ENCODE measurements around the gene MEN1.

Gene MEN1

DNA sequence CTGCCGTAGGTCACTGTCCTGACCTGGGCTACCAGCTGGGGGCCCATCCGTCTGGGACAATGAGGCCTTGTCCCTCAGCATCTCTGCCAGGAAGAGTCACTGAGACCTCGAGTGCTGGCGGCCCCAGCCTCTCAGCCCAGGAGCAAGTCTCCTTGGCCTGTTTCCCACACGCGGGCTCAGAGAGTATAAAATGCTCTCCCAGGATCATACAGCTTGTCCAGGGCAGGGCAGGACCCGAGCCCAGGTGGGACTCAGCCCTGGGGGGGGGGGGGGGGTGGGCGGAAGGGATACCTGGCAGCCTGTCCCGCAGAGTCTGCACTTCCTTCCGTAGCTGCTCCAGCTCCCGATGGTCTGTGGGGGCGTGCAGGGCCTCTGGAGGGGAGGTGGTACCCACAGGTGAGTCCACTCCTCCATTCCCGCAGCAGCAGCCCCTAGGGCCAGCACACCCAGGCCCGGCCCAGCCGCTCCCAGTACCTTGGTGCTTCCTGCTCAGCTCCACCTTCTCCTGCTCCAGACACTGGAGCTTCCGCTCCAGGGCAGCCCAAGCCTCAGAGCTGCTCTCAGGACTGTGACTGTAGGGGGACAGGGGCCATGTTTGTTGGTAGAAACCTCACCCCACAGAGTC, 26.2 kb upstream of the MEN1 start:
- Histone ChIP-seq H3K36me3 (ENCODE audit: control insufficient read depth in 2 of 2, insufficient read depth in 2 of 2, low read length in 2 of 2) (no peaks in the 10 kb centered on the region), H3K27ac (ENCODE audit: low read length) (no peak overlapping the region), H3K9me3 (ENCODE audit: control insufficient read depth in 2 of 2, low read length in 2 of 2) (no peaks in the 10 kb centered on the region), H3K4me3 (ENCODE audit: low read length in 2 of 2) (no peak overlapping the region), H3K9ac (ENCODE audit: low read length in 2 of 2) (no peak overlapping the region), H3K4me1 (ENCODE audit: control insufficient read depth, insufficient read depth, low read length) (no peaks in the 10 kb centered on the region), H3K27me3 (ENCODE audit: control insufficient read depth in 1 of 2, insufficient read depth in 2 of 2, low read length in 2 of 2) (no peaks in the 10 kb centered on the region)

DNA sequence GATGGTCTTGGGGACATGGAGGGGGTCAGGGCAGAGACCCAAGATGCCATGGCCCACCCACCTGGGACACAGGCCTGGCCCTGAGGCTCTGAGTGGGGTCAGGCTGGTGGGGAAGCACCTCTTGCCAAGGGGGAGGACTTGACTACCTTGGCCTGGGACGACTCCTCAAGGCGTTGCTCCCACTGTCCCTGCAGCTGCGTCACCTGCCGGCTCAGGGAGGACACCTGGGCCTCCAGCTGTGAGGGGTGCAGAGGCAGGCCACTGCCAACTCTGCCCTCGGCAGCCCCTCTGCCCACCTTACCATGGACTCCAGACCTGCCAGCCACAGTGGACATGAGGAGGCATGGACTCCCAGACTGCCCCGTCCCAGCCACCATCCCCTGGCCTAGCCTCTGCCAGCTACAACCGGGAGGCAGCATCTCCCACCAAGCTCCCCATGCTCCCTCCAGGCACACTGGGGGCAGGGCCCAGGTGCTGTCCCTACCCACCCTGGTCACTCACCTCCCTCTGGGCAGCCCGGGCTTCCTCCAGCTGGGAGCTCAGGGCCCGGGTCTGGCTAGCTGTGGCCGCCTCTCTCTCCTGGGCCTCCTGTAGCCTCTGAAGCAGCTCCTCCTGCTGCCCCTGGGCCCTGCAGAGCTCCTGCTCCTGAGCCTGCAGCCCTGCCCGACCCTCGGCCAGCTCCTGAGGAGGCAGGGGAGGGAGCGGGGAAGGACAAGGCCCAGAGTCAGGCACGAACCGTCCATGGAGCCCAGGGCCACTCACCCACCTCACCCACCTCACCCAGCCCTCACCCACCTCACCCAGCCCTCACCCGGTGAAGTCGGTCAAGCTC, 25.5 kb upstream of the MEN1 start:
- no peaks in the 10 kb centered on the region for H3K4me1 ChIP-seq (ENCODE audit: control insufficient read depth, insufficient read depth, low read length)
- H3K27ac ChIP-seq (ENCODE audit: low read length) = no peak overlapping the region
- no peak overlapping the region for H3K4me3 ChIP-seq (ENCODE audit: low read length in 2 of 2)
- H3K9me3 ChIP-seq (ENCODE audit: control insufficient read depth in 2 of 2, low read length in 2 of 2) = no peaks in the 10 kb centered on the region
- H3K9ac ChIP-seq (ENCODE audit: low read length in 2 of 2) = no peak overlapping the region
- H3K36me3 ChIP-seq (ENCODE audit: control insufficient read depth in 2 of 2, insufficient read depth in 2 of 2, low read length in 2 of 2) = no peaks in the 10 kb centered on the region
- H3K27me3 ChIP-seq (ENCODE audit: control insufficient read depth in 1 of 2, insufficient read depth in 2 of 2, low read length in 2 of 2) = no peaks in the 10 kb centered on the region

DNA sequence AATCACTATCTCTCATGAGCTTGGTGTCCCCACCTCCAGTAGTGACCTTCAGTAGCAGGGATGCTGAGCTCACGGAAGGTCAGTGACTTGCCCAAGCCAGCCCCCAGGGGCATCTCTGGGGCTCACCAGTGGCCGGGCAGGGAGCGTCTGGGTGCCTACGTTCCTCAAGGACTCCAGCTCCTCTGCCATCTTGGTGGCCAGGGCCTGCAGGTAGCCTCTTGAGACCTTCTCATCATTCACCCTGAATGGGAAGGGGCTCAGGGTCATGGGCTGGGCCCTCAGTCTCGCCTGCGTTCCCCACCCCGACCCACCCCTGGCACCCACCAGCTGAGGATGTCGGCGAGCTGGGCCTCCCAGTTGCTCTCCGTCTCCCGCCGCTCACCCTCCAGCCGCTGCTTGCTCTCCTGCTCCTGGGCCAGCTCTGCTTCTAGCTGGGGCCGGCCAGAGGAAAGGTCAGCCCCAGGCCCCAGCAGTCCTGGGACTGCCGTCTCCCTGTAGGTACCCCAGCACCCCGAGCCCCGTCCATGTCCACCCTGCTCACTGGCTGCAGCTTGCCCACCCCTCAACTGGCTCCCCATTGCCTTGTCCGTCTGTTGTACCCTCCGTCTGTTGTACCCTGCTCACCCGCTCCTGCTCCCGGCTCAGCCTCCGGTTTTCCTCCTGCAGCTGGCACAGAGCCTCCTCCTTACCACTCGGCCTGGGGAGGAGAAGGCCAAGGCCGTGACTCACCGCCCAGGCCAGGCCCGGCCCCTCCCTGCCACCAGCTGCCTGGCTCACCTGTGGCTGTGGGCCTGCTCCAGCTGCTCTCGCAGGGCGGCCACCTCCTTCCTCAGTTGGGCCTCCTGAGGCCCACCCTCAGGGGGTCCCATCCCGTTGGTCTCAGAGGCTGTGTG, 24.6 kb upstream of the MEN1 start:
- H3K4me1 ChIP-seq (ENCODE audit: control insufficient read depth, insufficient read depth, low read length) = no peaks in the 10 kb centered on the region
- no peak overlapping the region for H3K27ac ChIP-seq (ENCODE audit: low read length)
- H3K4me3 ChIP-seq (ENCODE audit: low read length in 2 of 2) = no peak overlapping the region
- no peak overlapping the region for H3K9ac ChIP-seq (ENCODE audit: low read length in 2 of 2)
- no peaks in the 10 kb centered on the region for H3K27me3 ChIP-seq (ENCODE audit: control insufficient read depth in 1 of 2, insufficient read depth in 2 of 2, low read length in 2 of 2)
- H3K9me3 ChIP-seq (ENCODE audit: control insufficient read depth in 2 of 2, low read length in 2 of 2) = no peaks in the 10 kb centered on the region
- H3K36me3 ChIP-seq (ENCODE audit: control insufficient read depth in 2 of 2, insufficient read depth in 2 of 2, low read length in 2 of 2) = no peaks in the 10 kb centered on the region

- Histone ChIP-seq H3K27ac (ENCODE audit: low read length) (no peak overlapping the region), H3K4me3 (ENCODE audit: low read length in 2 of 2) (no peak overlapping the region), H3K4me1 (ENCODE audit: control insufficient read depth, insufficient read depth, low read length) (no peaks in the 10 kb centered on the region), H3K9me3 (ENCODE audit: control insufficient read depth in 2 of 2, low read length in 2 of 2) (no peaks in the 10 kb centered on the region), H3K27me3 (ENCODE audit: control insufficient read depth in 1 of 2, insufficient read depth in 2 of 2, low read length in 2 of 2) (no peaks in the 10 kb centered on the region), H3K36me3 (ENCODE audit: control insufficient read depth in 2 of 2, insufficient read depth in 2 of 2, low read length in 2 of 2) (no peaks in the 10 kb centered on the region), H3K9ac (ENCODE audit: low read length in 2 of 2) (no peak overlapping the region)
Measured at GRCh38 chr11:64834031-64834722, 23.8 kb upstream of the MEN1 start.

GRCh38 chr11:64833509-64833908, 23.2 kb upstream of the MEN1 start:
- no peaks in the 10 kb centered on the region for H3K36me3 ChIP-seq (ENCODE audit: control insufficient read depth in 2 of 2, insufficient read depth in 2 of 2, low read length in 2 of 2)
- H3K9me3 ChIP-seq (ENCODE audit: control insufficient read depth in 2 of 2, low read length in 2 of 2) = no peaks in the 10 kb centered on the region
- H3K9ac ChIP-seq (ENCODE audit: low read length in 2 of 2) = no peak overlapping the region
- H3K4me1 ChIP-seq (ENCODE audit: control insufficient read depth, insufficient read depth, low read length) = no peaks in the 10 kb centered on the region
- H3K4me3 ChIP-seq (ENCODE audit: low read length in 2 of 2) = no peak overlapping the region
- no peaks in the 10 kb centered on the region for H3K27me3 ChIP-seq (ENCODE audit: control insufficient read depth in 1 of 2, insufficient read depth in 2 of 2, low read length in 2 of 2)
- no peak overlapping the region for H3K27ac ChIP-seq (ENCODE audit: low read length)

GRCh38 chr11:64833198-64833502, 22.8 kb upstream of the MEN1 start:
- H3K27me3 ChIP-seq (ENCODE audit: control insufficient read depth in 1 of 2, insufficient read depth in 2 of 2, low read length in 2 of 2) = no peaks in the 10 kb centered on the region
- no peaks in the 10 kb centered on the region for H3K36me3 ChIP-seq (ENCODE audit: control insufficient read depth in 2 of 2, insufficient read depth in 2 of 2, low read length in 2 of 2)
- H3K4me1 ChIP-seq (ENCODE audit: control insufficient read depth, insufficient read depth, low read length) = no peaks in the 10 kb centered on the region
- H3K9ac ChIP-seq (ENCODE audit: low read length in 2 of 2) = no peak overlapping the region
- no peaks in the 10 kb centered on the region for H3K9me3 ChIP-seq (ENCODE audit: control insufficient read depth in 2 of 2, low read length in 2 of 2)
- no peak overlapping the region for H3K4me3 ChIP-seq (ENCODE audit: low read length in 2 of 2)
- no peak overlapping the region for H3K27ac ChIP-seq (ENCODE audit: low read length)

GRCh38 chr11:64832467-64833197, 22.3 kb upstream of the MEN1 start:
- H3K27me3 ChIP-seq (ENCODE audit: control insufficient read depth in 1 of 2, insufficient read depth in 2 of 2, low read length in 2 of 2) = no peaks in the 10 kb centered on the region

DNA sequence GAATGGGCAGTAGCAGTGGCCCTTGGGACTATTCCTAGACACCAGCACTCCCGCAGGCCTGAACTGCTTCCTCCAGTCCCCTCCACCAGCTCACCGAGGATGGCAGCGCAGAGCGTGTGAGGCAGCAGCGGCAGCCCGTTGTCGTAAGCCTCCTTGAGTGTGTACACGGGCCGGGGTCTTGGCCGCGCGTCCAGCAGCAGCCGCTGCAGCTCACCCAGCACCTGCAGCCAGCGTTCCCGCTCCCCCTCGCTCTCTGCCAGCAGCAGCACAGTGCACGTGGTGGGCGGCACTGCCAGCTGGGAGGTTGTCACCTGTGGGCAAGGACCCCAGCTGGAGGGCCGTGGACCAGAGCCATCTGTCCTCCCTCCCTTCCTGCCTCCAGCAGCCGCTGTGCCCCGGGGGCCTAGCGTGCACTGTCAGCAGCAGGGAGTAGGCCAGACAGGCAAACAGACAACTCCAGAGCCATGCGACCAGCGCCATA, 21.1 kb upstream of the MEN1 start:
- H3K4me1 ChIP-seq (ENCODE audit: control insufficient read depth, insufficient read depth, low read length) = no peaks in the 10 kb centered on the region
- no peaks in the 10 kb centered on the region for H3K36me3 ChIP-seq (ENCODE audit: control insufficient read depth in 2 of 2, insufficient read depth in 2 of 2, low read length in 2 of 2)
- no peak overlapping the region for H3K4me3 ChIP-seq (ENCODE audit: low read length in 2 of 2)
- H3K27me3 ChIP-seq (ENCODE audit: control insufficient read depth in 1 of 2, insufficient read depth in 2 of 2, low read length in 2 of 2) = no peaks in the 10 kb centered on the region
- no peak overlapping the region for H3K27ac ChIP-seq (ENCODE audit: low read length)
- H3K9me3 ChIP-seq (ENCODE audit: control insufficient read depth in 2 of 2, low read length in 2 of 2) = no peaks in the 10 kb centered on the region
- no peak overlapping the region for H3K9ac ChIP-seq (ENCODE audit: low read length in 2 of 2)

More at GRCh38 chr11:64832467-64833197, 22.3 kb upstream of the MEN1 start:
- no peak overlapping the region for H3K9ac ChIP-seq (ENCODE audit: low read length in 2 of 2)
- H3K9me3 ChIP-seq (ENCODE audit: control insufficient read depth in 2 of 2, low read length in 2 of 2) = no peaks in the 10 kb centered on the region
- no peak overlapping the region for H3K4me3 ChIP-seq (ENCODE audit: low read length in 2 of 2)
- H3K36me3 ChIP-seq (ENCODE audit: control insufficient read depth in 2 of 2, insufficient read depth in 2 of 2, low read length in 2 of 2) = no peaks in the 10 kb centered on the region
- no peaks in the 10 kb centered on the region for H3K4me1 ChIP-seq (ENCODE audit: control insufficient read depth, insufficient read depth, low read length)
- H3K27ac ChIP-seq (ENCODE audit: low read length) = no peak overlapping the region

DNA sequence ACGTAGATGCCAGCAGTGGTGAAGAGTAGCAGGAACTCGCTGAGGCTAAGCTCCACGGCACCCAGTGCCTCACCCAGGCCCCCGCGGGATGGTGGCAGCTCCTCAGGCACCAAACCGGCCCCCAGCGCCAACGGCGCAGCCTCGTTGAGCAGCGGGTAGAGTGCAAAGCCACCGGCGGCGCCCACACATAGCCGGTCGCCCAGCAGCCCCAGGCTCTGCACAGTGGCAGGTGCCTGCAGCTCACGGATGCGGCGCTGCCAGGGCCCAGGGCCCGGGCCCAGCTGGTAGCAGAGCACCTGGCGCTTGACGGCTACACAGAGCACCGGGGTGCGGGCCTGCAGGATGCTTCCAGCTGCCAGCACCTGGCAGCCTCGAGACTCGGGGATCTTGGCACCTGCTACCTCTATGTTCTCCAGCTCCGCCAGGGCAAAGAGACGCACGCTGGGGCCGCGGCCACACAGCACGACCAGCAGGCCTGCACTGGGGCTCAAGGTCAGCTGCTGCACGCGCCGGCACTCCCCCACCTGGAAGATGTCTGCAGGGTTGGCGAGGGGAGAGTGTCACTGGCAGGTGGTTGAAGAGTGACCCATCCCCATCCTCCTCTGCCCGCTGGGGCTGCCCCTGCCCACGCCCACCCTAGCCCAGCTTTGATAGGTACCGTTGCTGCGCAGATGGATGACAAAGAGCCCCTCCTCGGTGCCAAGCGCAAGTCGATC, 19.3 kb upstream of the MEN1 start:
- Histone ChIP-seq H3K27ac (ENCODE audit: low read length) (no peak overlapping the region), H3K4me1 (ENCODE audit: control insufficient read depth, insufficient read depth, low read length) (no peaks in the 10 kb centered on the region), H3K9me3 (ENCODE audit: control insufficient read depth in 2 of 2, low read length in 2 of 2) (no peaks in the 10 kb centered on the region), H3K36me3 (ENCODE audit: control insufficient read depth in 2 of 2, insufficient read depth in 2 of 2, low read length in 2 of 2) (no peaks in the 10 kb centered on the region), H3K9ac (ENCODE audit: low read length in 2 of 2) (no peak overlapping the region), H3K27me3 (ENCODE audit: control insufficient read depth in 1 of 2, insufficient read depth in 2 of 2, low read length in 2 of 2) (no peaks in the 10 kb centered on the region), H3K4me3 (ENCODE audit: low read length in 2 of 2) (no peak overlapping the region)

Measured in stomach smooth muscle (tissue), 2 donors.